AG09309 (cell line): ENCODE measurements around the gene ELL.

Experiments
- DNase-seq: peaks from one replicate; pipeline ENCODE4 v3.0.0-alpha.2; 2010; ENCODE audit warnings: low read depth
- H3K4me3 ChIP-seq: 2 replicates; pipeline ENCODE4 v1.5.1; 2011; ENCODE audit warnings: mild to moderate bottlenecking, low read depth, low read length, moderate library complexity; ENCODE audit not compliant: control insufficient read depth
- TF ChIP-seq, protein P1 (sequence below): IDR thresholded peaks from 2 replicates; pipeline ENCODE4 v1.5.1; 2011; ENCODE audit warnings: mild to moderate bottlenecking, low read depth, low read length, inconsistent platforms; ENCODE audit not compliant: insufficient read depth, control insufficient read depth; ENCODE audit errors: missing control alignments

Gene ELL

DNA sequence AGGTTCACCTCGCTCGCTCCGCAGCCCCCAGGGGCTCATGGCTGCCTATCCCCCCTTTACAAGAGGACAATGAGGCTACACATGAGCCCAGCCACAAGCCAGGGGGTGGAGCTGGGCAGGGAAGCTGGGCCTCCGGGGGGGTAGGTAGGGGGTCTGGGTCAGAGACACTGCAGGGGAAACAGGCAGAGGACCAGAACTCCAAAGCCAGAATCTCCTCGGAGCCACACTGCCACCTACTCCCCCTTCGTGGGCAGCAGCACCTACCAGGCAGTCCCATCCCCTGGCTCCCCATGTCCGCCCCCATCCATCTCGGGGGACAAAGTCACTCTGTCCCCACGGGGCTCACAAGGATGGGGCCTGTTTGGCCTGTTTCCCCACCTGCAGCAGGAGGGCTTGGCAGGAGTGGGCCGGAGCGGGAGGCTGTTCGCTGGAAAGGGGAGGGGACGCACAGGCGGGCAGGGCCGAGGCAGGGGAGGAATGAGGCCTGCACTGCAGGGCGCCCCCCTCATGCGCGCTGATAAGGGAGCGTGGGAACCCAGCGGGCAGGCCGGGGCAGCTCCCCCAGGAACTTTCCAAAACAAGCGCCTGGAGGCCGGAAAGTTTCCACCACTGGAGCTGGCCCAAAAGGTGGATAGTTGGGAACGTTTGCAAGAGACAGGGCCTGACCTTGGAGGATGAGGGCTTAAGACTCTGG, 83.4 kb downstream of the ELL start:
- H3K4me3 ChIP-seq = 0 out of 2 replicates have a peak overlapping the region, but pooled peaks have one; percentile 1
- DNase-seq = no peak
- TF ChIP-seq, protein P1, sequence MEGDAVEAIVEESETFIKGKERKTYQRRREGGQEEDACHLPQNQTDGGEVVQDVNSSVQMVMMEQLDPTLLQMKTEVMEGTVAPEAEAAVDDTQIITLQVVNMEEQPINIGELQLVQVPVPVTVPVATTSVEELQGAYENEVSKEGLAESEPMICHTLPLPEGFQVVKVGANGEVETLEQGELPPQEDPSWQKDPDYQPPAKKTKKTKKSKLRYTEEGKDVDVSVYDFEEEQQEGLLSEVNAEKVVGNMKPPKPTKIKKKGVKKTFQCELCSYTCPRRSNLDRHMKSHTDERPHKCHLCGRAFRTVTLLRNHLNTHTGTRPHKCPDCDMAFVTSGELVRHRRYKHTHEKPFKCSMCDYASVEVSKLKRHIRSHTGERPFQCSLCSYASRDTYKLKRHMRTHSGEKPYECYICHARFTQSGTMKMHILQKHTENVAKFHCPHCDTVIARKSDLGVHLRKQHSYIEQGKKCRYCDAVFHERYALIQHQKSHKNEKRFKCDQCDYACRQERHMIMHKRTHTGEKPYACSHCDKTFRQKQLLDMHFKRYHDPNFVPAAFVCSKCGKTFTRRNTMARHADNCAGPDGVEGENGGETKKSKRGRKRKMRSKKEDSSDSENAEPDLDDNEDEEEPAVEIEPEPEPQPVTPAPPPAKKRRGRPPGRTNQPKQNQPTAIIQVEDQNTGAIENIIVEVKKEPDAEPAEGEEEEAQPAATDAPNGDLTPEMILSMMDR = no peak

DNA sequence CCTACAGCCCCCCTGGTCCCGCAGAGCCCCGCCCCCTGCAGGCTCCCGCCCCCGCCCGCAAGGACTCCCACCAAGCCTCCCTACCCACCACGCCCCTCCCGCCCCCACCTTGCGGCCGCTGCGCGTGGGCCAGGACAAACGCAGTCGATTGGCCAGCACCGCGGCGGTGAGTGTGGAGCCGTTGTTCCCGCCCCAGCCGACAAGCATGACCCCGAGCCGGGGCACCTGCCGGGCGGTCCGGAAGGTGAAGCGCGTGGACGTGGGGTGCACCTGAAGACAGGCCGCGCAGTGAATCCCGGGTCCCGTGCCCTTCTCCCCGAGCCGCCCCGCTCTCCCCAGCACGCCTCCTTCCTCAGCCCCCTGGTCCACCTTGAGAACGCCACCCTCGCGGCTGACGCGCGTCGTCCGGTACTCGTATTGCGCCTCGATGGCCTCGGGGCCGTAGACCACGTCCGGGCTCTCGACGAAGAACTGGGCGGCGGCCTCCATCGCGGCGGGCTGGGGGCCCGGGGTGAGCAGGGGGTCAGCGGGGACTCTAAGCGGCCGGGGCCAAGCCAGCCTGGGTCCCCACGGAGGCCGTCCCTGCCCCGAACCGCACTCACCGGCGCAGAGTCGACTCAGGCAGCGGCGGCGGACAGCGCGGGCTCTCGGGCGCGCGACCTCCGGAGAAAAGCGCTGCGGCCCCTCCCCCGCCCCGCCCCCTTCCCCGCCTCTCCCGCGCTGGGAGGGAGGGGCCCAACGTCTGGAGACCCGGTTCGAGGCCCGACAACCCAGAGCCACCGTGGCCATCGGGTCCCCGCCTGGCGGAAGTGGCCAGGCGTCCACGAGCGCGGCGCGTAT, 84.2 kb downstream of the ELL start, which contains the start of gene ISYNA1:
Gene ISYNA1 (minus strand): TSS at position 643 of the 840 bp plus-strand sequence. CDS start 154 bp downstream, at position 489.
- TF ChIP-seq, protein P1 = no peak
- DNase-seq = no peak
- H3K4me3 ChIP-seq = peak within 1 kb of the TSS; percentile 54

DNA sequence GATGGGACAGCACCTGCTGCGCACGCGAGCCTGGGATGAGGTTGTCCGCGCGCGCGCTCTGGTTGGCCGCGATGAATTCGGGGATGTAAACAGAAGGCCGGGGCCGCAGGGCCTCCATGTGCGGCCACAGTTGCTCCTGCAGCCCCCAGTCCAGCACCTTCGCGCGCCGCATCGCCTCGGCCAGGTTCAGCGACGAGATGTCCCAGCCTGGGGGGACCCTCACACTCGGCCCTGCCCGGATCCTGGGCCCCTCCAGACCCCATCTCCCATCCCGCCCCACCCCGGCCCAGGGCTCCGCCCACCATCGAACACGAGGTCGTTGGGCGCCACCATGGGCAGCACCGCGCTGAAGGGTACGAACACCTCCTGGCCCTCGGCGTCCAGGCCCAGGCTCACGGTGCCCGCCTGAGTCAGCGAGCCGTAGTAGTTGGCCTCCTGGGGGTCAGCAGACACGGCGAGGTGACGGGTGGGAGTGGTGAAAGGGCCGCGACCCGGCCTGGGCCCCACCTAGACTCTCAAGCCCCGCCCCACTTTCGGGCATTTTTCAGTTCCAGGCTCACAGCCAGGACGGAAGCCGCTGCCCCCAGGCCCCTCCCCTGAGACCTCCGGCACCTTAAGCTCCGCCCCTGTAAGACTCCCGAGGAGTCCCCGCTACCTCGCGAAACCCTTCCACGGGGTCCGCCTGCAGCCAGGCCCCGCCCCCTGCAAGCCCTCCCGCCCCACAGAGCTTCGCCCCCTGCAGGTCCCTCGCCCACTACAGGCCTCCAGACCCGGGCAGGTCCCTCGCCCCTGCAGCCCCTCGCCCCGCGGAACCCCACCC, 85.0 kb downstream of the ELL start:
- DNase-seq = no peak
- TF ChIP-seq, protein P1 = no peak
- H3K4me3 ChIP-seq = peak overlapping the region; percentile 54

DNA sequence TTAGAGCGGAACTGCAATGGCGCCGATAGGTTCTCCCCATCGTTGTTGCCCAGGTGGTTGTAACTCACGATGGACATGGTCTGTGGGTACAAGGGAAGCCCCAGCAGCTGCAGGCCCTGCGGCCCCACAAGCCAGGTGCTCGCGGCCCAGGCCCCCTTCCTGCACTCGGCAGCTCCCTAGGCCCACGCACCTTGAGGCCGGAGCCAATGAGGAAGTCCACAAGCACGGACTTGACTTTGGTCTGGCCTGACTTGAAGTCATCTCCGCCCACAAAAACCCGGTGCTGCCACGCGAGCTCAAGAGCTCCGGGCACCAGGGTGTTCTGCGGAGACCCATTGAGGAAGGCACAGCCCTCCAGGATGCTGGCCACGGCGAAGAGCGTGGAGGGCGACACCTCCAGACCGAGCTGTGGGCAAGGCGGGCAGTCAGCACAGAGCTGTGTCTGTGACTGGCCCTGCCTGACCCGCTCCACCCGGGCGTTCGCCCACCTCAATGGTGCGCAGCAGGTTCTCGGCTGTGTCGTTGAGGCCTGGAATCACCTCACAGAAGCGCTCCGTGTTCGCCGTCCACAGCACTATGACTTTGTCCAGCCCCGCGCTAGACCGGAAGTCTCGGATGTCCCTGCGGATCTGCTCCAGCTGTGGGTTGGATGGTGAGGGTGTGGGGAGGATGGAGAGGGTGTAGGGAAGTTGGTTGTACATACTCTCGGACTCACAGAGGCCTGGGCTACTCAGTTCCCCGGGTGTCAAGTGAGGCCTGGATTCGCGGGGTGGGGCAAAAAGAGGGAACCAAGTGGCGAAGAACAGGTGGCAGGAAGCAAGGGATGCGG, 85.8 kb downstream of the ELL start:
- TF ChIP-seq, protein P1 = no peak
- DNase-seq = no peak
- no peak overlapping the region for H3K4me3 ChIP-seq

DNA sequence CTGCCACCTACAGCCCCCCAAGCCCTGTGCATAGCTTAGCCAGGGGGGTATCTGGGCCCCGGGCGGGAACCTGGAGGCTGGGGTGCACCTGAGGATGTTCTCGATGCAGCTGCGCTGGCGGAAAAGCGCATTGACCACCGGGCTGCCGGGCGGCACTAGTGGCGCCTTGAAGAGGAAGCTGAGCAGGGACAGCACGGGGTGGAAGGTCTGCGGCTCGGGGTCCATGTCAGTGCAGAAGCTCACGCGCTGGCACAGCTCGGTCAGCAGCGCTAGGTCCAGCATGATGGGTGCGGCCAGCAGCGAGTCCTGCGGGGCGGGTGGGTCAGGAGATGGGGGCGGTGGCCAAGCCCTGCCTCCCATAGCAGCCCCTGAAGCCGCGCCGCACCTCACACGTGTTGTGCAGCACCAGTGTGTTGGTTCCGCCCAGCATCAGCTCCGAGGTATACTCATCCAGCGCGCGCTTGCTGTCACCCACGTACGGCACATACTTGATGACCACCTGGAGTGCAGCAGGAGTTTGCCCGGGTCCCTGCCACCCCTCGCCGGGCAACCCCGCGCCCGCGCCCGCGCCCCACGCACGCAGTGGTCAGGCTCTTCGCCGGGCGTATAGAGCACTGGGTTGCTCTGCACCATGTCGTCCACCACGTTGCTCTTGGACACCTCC, 86.6 kb downstream of the ELL start:
- no peak overlapping the region for H3K4me3 ChIP-seq
- DNase-seq = no peak
- TF ChIP-seq, protein P1 = no peak
